OCI-LY1 (cell line): ENCODE data around the gene SPDYE2B.
"Not testable (repeated sequence)": the region's sequence is repeated elsewhere in the genome, so short reads cannot be mapped to it uniquely, and the experiment has no call there.

ENCODE experiments used
- H2AFZ ChIP-seq: fragments of 200-600 bp; sonication (generic), shearing (Covaris generic); 2 replicates; pipeline ENCODE4 v1.6.0; 2014; ENCODE audit warnings: antibody characterized with exemption, mild to moderate bottlenecking, low read length
- H3F3A ChIP-seq: fragments of 200-600 bp; sonication (generic), shearing (Covaris generic); 2 replicates; pipeline ENCODE4 v1.6.0; 2014; ENCODE audit warnings: mild to moderate bottlenecking, antibody characterized with exemption, low read length, moderate library complexity; ENCODE audit not compliant: insufficient read depth
- H3K27ac ChIP-seq: fragments of 200-600 bp; sonication (generic); 2 replicates; pipeline ENCODE4 v1.5.1; 2014; ENCODE audit warnings: low read length, mixed run types, mild to moderate bottlenecking, low read depth; ENCODE audit not compliant: poor library complexity, severe bottlenecking
- H3K27me3 ChIP-seq: fragments of 200-600 bp; sonication (generic); 2 replicates; pipeline ENCODE4 v1.6.0; 2014; ENCODE audit warnings: antibody characterized with exemption, mild to moderate bottlenecking, low read length, moderate library complexity; ENCODE audit not compliant: insufficient read depth
- H3K36me3 ChIP-seq: fragments of 200-600 bp; sonication (generic); 2 replicates; pipeline ENCODE4 v1.6.1; 2014; ENCODE audit warnings: mild to moderate bottlenecking, antibody characterized with exemption, low read length, moderate library complexity, mixed read lengths; ENCODE audit not compliant: insufficient read depth
- H3K4me1 ChIP-seq: fragments of 200-600 bp; sonication (generic); 2 replicates; pipeline ENCODE4 v1.5.1; 2014; ENCODE audit warnings: mild to moderate bottlenecking, low read length, moderate library complexity; ENCODE audit not compliant: insufficient read depth, severe bottlenecking
- H3K4me2 ChIP-seq: fragments of 200-600 bp; sonication (generic), shearing (Covaris generic); 2 replicates; pipeline ENCODE4 v1.6.1; 2014; ENCODE audit warnings: low read length
- H3K4me3 ChIP-seq: fragments of 200-600 bp; sonication (generic); 2 replicates; pipeline ENCODE4 v1.5.1; 2014; ENCODE audit warnings: low read length, low read depth, mild to moderate bottlenecking, mixed read lengths; ENCODE audit not compliant: poor library complexity, severe bottlenecking
- H3K79me2 ChIP-seq: fragments of 200-600 bp; shearing (Covaris generic); 2 replicates; pipeline ENCODE4 v1.6.1; 2016; ENCODE audit warnings: mixed run types, low read length, mixed read lengths; ENCODE audit not compliant: insufficient read depth
- H3K9ac ChIP-seq: fragments of 200-600 bp; sonication (generic), shearing (Covaris generic); 2 replicates; pipeline ENCODE4 v1.6.1; 2014; ENCODE audit warnings: mild to moderate bottlenecking, low read length, mixed read lengths
- H3K9me2 ChIP-seq: fragments of 200-600 bp; sonication (generic), shearing (Covaris generic); 2 replicates; pipeline ENCODE4 v1.6.1; 2014; ENCODE audit warnings: low read depth, mild to moderate bottlenecking, low read length, mixed read lengths
- H3K9me3 ChIP-seq: fragments of 200-600 bp; shearing (Covaris generic); 2 replicates; pipeline ENCODE4 v1.6.1; 2014; ENCODE audit warnings: low read length, mixed read lengths
- H4K20me1 ChIP-seq: fragments of 200-600 bp; sonication (generic), shearing (Covaris generic); 2 replicates; pipeline ENCODE4 v1.6.0; 2016; ENCODE audit warnings: mild to moderate bottlenecking, low read length; ENCODE audit not compliant: insufficient read depth

Gene SPDYE2B

DNA sequence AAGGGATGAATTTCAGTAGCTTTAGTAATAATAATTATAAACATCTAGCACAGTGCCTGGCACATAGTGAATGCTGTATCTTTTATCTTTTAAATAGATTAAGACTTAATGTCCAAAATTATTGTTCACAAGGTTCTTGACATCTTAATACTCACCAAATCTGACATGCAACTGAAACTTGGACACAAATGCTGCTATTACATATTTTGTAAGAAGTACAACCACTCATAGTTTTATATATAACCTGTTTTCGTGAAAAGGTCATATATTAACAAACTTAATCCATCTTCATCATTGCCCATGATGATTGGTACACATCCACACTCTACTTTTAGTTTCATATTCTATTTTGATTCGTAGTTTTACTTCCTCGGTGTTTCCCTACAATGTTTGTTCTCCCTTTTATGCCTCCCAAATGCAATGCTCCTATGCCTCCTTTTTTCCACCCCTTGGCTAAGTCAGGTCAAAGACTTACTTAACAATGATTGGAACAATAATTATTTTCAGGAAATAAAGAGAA is 45.0 kb downstream of the SPDYE2B start:
- not testable (repeated sequence) for H3K36me3 ChIP-seq, H3K4me1 ChIP-seq, H3K4me3 ChIP-seq, H3K9me3 ChIP-seq, H3K27me3 ChIP-seq, H3K9ac ChIP-seq, H3K27ac ChIP-seq, H2AFZ ChIP-seq, H3K9me2 ChIP-seq, H3K4me2 ChIP-seq, H3K79me2 ChIP-seq, H3F3A ChIP-seq, H4K20me1 ChIP-seq

DNA sequence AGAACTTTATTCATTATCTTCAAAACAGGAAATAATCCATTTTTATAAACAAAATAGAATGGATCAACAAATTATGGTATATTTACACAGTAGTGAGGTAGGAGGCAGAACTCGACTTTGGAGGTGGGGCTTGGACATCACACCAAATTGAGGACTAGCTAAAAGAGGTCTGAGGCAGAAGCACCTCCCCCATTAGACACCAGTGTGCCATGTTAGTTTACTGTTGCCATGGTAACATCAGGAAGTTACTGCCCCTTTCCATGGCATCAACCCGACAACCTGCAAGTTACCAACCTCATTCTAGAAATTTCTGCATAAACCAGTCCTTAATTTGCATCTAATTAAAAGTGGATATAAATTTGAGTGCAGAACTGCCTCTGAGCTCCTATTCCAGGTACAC is 45.9 kb downstream of the SPDYE2B start:
- not testable (repeated sequence) for H3K9me2 ChIP-seq, H3K4me1 ChIP-seq, H3K27ac ChIP-seq, H3K36me3 ChIP-seq, H2AFZ ChIP-seq, H3K9me3 ChIP-seq, H3K4me2 ChIP-seq, H4K20me1 ChIP-seq, H3K4me3 ChIP-seq, H3F3A ChIP-seq, H3K79me2 ChIP-seq, H3K9ac ChIP-seq, H3K27me3 ChIP-seq

GRCh38 chr7:102697642-102698512 is 47.8 kb downstream of the SPDYE2B start:
- not testable (repeated sequence) for H3K9ac ChIP-seq, H4K20me1 ChIP-seq, H3K27me3 ChIP-seq, H3K36me3 ChIP-seq, H3K4me1 ChIP-seq, H2AFZ ChIP-seq, H3K9me2 ChIP-seq, H3F3A ChIP-seq, H3K79me2 ChIP-seq, H3K4me2 ChIP-seq, H3K9me3 ChIP-seq, H3K4me3 ChIP-seq, H3K27ac ChIP-seq

DNA sequence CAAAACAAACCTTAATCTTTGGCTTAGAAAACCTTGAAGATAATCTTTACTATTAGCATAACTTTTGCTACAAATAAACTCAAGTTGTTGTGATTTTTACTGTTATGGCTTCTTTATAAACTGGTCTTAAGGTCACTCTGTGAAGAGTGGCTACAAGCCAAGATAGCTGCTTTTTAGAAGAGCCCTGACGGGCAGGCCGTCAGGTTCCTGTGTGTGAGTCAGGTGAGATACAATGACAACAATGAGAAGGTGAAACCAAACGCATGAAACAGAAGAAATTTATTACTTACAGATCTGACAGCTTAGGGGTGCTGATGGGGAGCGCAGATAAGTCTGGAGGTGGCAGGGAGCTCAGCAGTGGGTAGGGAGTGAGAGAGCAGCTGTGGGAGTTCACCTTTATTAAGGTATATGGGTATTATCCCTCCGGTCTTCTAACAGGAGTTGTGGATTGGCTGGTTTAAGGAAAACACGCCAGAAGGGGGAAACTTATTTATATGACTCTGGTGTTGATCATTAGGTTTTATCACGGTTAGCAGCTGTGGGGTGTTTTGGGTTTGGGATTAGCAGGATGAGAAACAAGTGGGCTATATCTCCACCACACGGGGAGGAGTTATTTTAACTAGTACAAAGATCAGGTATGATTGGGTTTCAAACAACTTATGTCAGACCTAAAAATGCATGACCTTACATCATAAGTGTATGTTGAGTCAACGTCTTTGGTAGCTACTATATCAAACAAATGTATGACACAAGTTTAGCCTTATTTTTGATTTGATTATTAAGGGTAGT is 49.0 kb downstream of the SPDYE2B start:
- not testable (repeated sequence) for H3K4me2 ChIP-seq, H3K4me3 ChIP-seq, H3K4me1 ChIP-seq, H3K27me3 ChIP-seq, H4K20me1 ChIP-seq, H3K79me2 ChIP-seq, H3K9me3 ChIP-seq, H3K36me3 ChIP-seq, H3K27ac ChIP-seq, H2AFZ ChIP-seq, H3F3A ChIP-seq, H3K9me2 ChIP-seq, H3K9ac ChIP-seq
